Activated CD8-positive, alpha-beta memory T cell treated with anti-CD3 and anti-CD28 coated beads, Interleukin-2, amount 50 U/mL, for 1 hour (primary cell): Measurements from ENCODE around the gene MAN1A1.
"Not testable (repeated sequence)": the region's sequence is repeated elsewhere in the genome, so short reads cannot be mapped to it uniquely, and the experiment has no call there.

Experiments
- DNase-seq: peaks from one replicate; pipeline ENCODE4 v3.0.0-alpha.2; 2020; ENCODE audit errors: extremely low read depth

Gene MAN1A1

GRCh38 chr6:119171088-119171841 lies 178.3 kb downstream of the MAN1A1 start:
- DNase-seq = no peak

- no peak for DNase-seq
These were observed 179.0 kb downstream of the MAN1A1 start for GRCh38 chr6:119170447-119171087.

- DNase-seq = no peak
These were observed 179.5 kb downstream of the MAN1A1 start for GRCh38 chr6:119170103-119170446.

- DNase-seq = not testable (repeated sequence)
These were observed 180.2 kb downstream of the MAN1A1 start for GRCh38 chr6:119169355-119169754.

- no peak for DNase-seq
These were observed 183.4 kb downstream of the MAN1A1 start for GRCh38 chr6:119166024-119166784.

GRCh38 chr6:119163006-119163405 lies 186.6 kb downstream of the MAN1A1 start:
- DNase-seq = no peak

GRCh38 chr6:119162134-119162775 lies 187.3 kb downstream of the MAN1A1 start:
- DNase-seq = no peak

- DNase-seq = no peak
These were observed 188.1 kb downstream of the MAN1A1 start for GRCh38 chr6:119161438-119161837.

GRCh38 chr6:119160911-119161310 lies 188.7 kb downstream of the MAN1A1 start:
- no peak for DNase-seq

GRCh38 chr6:119158057-119158848 lies 191.3 kb downstream of the MAN1A1 start:
- DNase-seq = no peak

GRCh38 chr6:119157506-119157815 lies 192.1 kb downstream of the MAN1A1 start:
- DNase-seq = no peak

GRCh38 chr6:119156757-119157505 lies 192.6 kb downstream of the MAN1A1 start:
- no peak for DNase-seq

GRCh38 chr6:119156082-119156481 lies 193.5 kb downstream of the MAN1A1 start:
- DNase-seq = not testable (repeated sequence)

- DNase-seq = no peak
These were observed 197.4 kb downstream of the MAN1A1 start for GRCh38 chr6:119152187-119152586.

- DNase-seq = no peak
These were observed 200.6 kb downstream of the MAN1A1 start for GRCh38 chr6:119148825-119149525.

GRCh38 chr6:119148098-119148824 lies 201.3 kb downstream of the MAN1A1 start:
- no peak for DNase-seq

GRCh38 chr6:119147101-119148053 lies 202.2 kb downstream of the MAN1A1 start:
- DNase-seq = no peak

GRCh38 chr6:119145111-119145510 lies 204.4 kb downstream of the MAN1A1 start:
- no peak for DNase-seq
